GM23338 (cell line): ENCODE results near the gene OGG1. TPM values are rescaled to one million over a fixed set of nuclear protein-coding genes. Genes with fewer than 3 reads are reported as not detected.

Source experiments
- ATAC-seq: fragments of 200-7000 bp; cut with Tn5 transposase; 3 replicates; pipeline ENCODE4 v1.9.1; 2020
- DNase-seq: peaks from one replicate; pipeline ENCODE4 v3.0.0-alpha.2; 2015; ENCODE audit warnings: low spot score
- H2AFZ ChIP-seq: fragments of 200-600 bp; sonication (generic); 2 replicates; pipeline ENCODE4 v1.8.0; 2016; ENCODE audit warnings: antibody characterized with exemption, mild to moderate bottlenecking, moderate library complexity
- H3F3A ChIP-seq: fragments of 200-600 bp; sonication (generic); replicated peaks from 2 replicates; pipeline ENCODE4 v1.8.0; 2017; ENCODE audit warnings: antibody characterized with exemption, mixed run types, low read depth
- H3K27ac ChIP-seq: fragments of 200-600 bp; sonication (generic); 2 replicates; pipeline ENCODE4 v1.6.1; 2016; ENCODE audit warnings: low read depth
- H3K27me3 ChIP-seq: fragments of 200-600 bp; sonication (generic); 2 replicates; pipeline ENCODE4 v1.8.0; 2016; ENCODE audit warnings: mild to moderate bottlenecking, mixed run types, moderate library complexity; ENCODE audit not compliant: insufficient read depth
- H3K36me3 ChIP-seq: fragments of 200-600 bp; sonication (generic); 2 replicates; pipeline ENCODE4 v1.8.0; 2016; ENCODE audit warnings: mild to moderate bottlenecking; ENCODE audit not compliant: insufficient read depth
- H3K4me1 ChIP-seq: fragments of 200-600 bp; sonication (generic); 2 replicates; pipeline ENCODE4 v1.8.0; 2016; ENCODE audit warnings: mild to moderate bottlenecking, moderate library complexity; ENCODE audit not compliant: insufficient read depth
- H3K4me2 ChIP-seq: fragments of 200-600 bp; sonication (generic); 2 replicates; pipeline ENCODE4 v1.7.1; 2017; ENCODE audit warnings: mixed run types
- H3K4me3 ChIP-seq: fragments of 200-600 bp; sonication (generic); 2 replicates; pipeline ENCODE4 v1.6.1; 2016; ENCODE audit warnings: mixed run types
- H3K79me2 ChIP-seq: fragments of 200-600 bp; sonication (generic); replicated peaks from 2 replicates; pipeline ENCODE4 v1.8.0; 2017; ENCODE audit warnings: mild to moderate bottlenecking; ENCODE audit not compliant: insufficient read depth
- H3K9me2 ChIP-seq: fragments of 200-600 bp; sonication (generic); 2 replicates; pipeline ENCODE4 v1.8.0; 2017; ENCODE audit not compliant: insufficient read depth
- H4K20me1 ChIP-seq: fragments of 200-600 bp; sonication (generic); replicated peaks from 2 replicates; pipeline ENCODE4 v1.8.0; 2017; ENCODE audit warnings: mild to moderate bottlenecking; ENCODE audit not compliant: insufficient read depth
- H3K27ac Mint-ChIP-seq: 2 replicates; pipeline ENCODE4 v1.8.0; 2020; ENCODE audit warnings: inconsistent platforms, mild to moderate bottlenecking, moderate library complexity, mixed read lengths
- H3K27me3 Mint-ChIP-seq: 3 replicates; pipeline ENCODE4 v1.8.0; 2022; ENCODE audit warnings: low read depth, mild to moderate bottlenecking, moderate library complexity, mixed read lengths, inconsistent platforms; ENCODE audit not compliant: insufficient read depth, poor library complexity
- H3K36me3 Mint-ChIP-seq: 3 replicates; pipeline ENCODE4 v1.8.0; 2021; ENCODE audit warnings: low read depth, mild to moderate bottlenecking, inconsistent platforms, moderate library complexity, mixed read lengths
- H3K4me1 Mint-ChIP-seq: 3 replicates; pipeline ENCODE4 v1.8.0; 2020; ENCODE audit warnings: mild to moderate bottlenecking, inconsistent platforms, mixed read lengths
- H3K4me3 Mint-ChIP-seq: 3 replicates; pipeline ENCODE4 v1.8.0; 2021; ENCODE audit warnings: moderate library complexity, mild to moderate bottlenecking, inconsistent platforms, mixed read lengths
- H3K9me3 Mint-ChIP-seq: 3 replicates; pipeline ENCODE4 v1.8.0; 2020; ENCODE audit warnings: moderate library complexity, mild to moderate bottlenecking, inconsistent platforms, mixed read lengths
- CREB1 ChIP-seq: fragments of 250-450 bp; sonication (Bioruptor Pico); IDR thresholded peaks from 2 replicates; pipeline ENCODE4 v1.5.0; 2020; ENCODE audit warnings: low read depth, mild to moderate bottlenecking, moderate library complexity
- CTCF ChIP-seq, 2 experiments: fragments of 200-600 bp in 1 of 2; sonication (generic) in 1 of 2; conservative IDR thresholded peaks; 2 replicates each; pipeline versions ENCODE4 v1.5.1 to v1.6.1; 2016 to 2017; ENCODE audit warnings: antibody characterized with exemption in 2 of 2, low read depth in 2 of 2, mild to moderate bottlenecking in 2 of 2, moderate library complexity in 1 of 2
- ETS1 ChIP-seq: IDR thresholded peaks from 2 replicates; pipeline ENCODE4 v1.6.1; 2016; ENCODE audit warnings: antibody characterized with exemption
- EZH2 ChIP-seq: fragments of 200-600 bp; sonication (generic); IDR thresholded peaks from one replicate; pipeline ENCODE4 v1.8.0; 2017; ENCODE audit warnings: antibody characterized with exemption, mild to moderate bottlenecking, low read depth; ENCODE audit not compliant: unreplicated experiment
- EZH2phosphoT487 ChIP-seq: fragments of 200-600 bp; sonication (generic); IDR thresholded peaks from one replicate; pipeline ENCODE4 v1.8.1; 2018; ENCODE audit warnings: antibody characterized with exemption; ENCODE audit not compliant: unreplicated experiment
- JUNB ChIP-seq: IDR thresholded peaks from one replicate; pipeline ENCODE4 v1.6.1; 2016; ENCODE audit warnings: antibody characterized with exemption; ENCODE audit not compliant: unreplicated experiment
- NANOG ChIP-seq: IDR thresholded peaks from 2 replicates; pipeline ENCODE4 v1.6.1; 2016; ENCODE audit warnings: antibody characterized with exemption, borderline replicate concordance
- POLR2AphosphoS5 ChIP-seq: IDR thresholded peaks from 2 replicates; pipeline ENCODE4 v1.6.1; 2016; ENCODE audit warnings: antibody characterized with exemption, low read depth
- REST ChIP-seq: IDR thresholded peaks from one replicate; pipeline ENCODE4 v1.6.1; 2018; ENCODE audit warnings: antibody characterized with exemption; ENCODE audit not compliant: unreplicated experiment
- ZNF331 ChIP-seq: fragments of 250-450 bp; sonication (Bioruptor Pico); IDR thresholded peaks from 2 replicates; pipeline ENCODE4 v1.5.0; 2020; ENCODE audit warnings: low read depth, mild to moderate bottlenecking, moderate library complexity
- ZNF462 ChIP-seq: fragments of 250-450 bp; sonication (Bioruptor Pico); IDR thresholded peaks from 2 replicates; pipeline ENCODE4 v1.5.0; 2020; ENCODE audit warnings: mild to moderate bottlenecking, moderate library complexity
- polyA plus RNA-seq: library from polyadenylated mRNA; unstranded; fragments of >200 nt; fragmentation: Nextera tagmentation; extraction: Ambion mirVana; gene quantifications from 2 replicates; pipeline ENCODE4 v1.2.1, GENCODE V29; 2016
- total RNA-seq: library from RNA; depleted of rRNA; stranded (reverse); fragments of >200 nt; shearing (Covaris generic); gene quantifications from 2 replicates; pipeline ENCODE4 v1.2.3, GENCODE V29; 2014

The OGG1 gene
- total and polyA plus RNA-seq, 2 experiments from 2014 or later, result 20.6 to 27.6 TPM

GRCh38 chr3:9701711-9702110 is 48.0 kb upstream of the OGG1 start:
- Histone ChIP-seq H3K36me3 (no peaks in the 10 kb centered on the region), H3K27me3 (peaks cover 17% of the 10 kb centered on the region), H3F3A (peaks cover 8% of the 10 kb centered on the region; the same call in 1 of the 2 replicates), H3K4me2 (no peak overlapping the region), H3K9me2 (no peaks in the 10 kb centered on the region), H3K27ac (no peak overlapping the region), H2AFZ (no peak overlapping the region), H3K4me1 (peaks cover 4% of the 10 kb centered on the region; the same call in 1 of the 2 replicates), H3K4me3 (no peak overlapping the region), H3K79me2 (no peaks in the 10 kb centered on the region), H4K20me1 (no peaks in the 10 kb centered on the region; the same call in 1 of the 2 replicates)
- H3K27ac Mint-ChIP-seq, result no peak overlapping the region
- no peaks in the 10 kb centered on the region; the same call in 2 of the 3 replicates for H3K36me3 Mint-ChIP-seq
- no peak overlapping the region for H3K4me3 Mint-ChIP-seq
- H3K27me3 Mint-ChIP-seq, result peaks cover 17% of the 10 kb centered on the region
- DNase-seq (no peak), ATAC-seq (no peak)
- TF ChIP-seq CTCF (conservative IDR thresholded peaks at IDR 0.05; ENCODE audit: low read depth in 2 of 2) (no peak), ZNF462 (no peak), POLR2AphosphoS5 (no peak), CREB1 (CRISPR knock-in tag) (no peak), JUNB (no peak), ZNF331 (CRISPR knock-in tag) (no peak), EZH2phosphoT487 (no peak), ETS1 (no peak), NANOG (no peak), REST (no peak), EZH2 (no peak)
- no peaks in the 10 kb centered on the region for H3K9me3 Mint-ChIP-seq
- H3K4me1 Mint-ChIP-seq, result peaks cover 10% of the 10 kb centered on the region
